AG09309 (cell line): ENCODE data around the gene CACNA1I.

Experiments
- DNase-seq: peaks from one replicate; pipeline ENCODE4 v3.0.0-alpha.2; 2010; ENCODE audit warnings: low read depth
- H3K4me3 ChIP-seq: 2 replicates; pipeline ENCODE4 v1.5.1; 2011; ENCODE audit warnings: mild to moderate bottlenecking, low read depth, low read length, moderate library complexity; ENCODE audit not compliant: control insufficient read depth
- CTCF ChIP-seq: IDR thresholded peaks from 2 replicates; pipeline ENCODE4 v1.5.1; 2011; ENCODE audit warnings: mild to moderate bottlenecking, low read depth, low read length, inconsistent platforms; ENCODE audit not compliant: insufficient read depth, control insufficient read depth; ENCODE audit errors: missing control alignments

The CACNA1I gene

DNA sequence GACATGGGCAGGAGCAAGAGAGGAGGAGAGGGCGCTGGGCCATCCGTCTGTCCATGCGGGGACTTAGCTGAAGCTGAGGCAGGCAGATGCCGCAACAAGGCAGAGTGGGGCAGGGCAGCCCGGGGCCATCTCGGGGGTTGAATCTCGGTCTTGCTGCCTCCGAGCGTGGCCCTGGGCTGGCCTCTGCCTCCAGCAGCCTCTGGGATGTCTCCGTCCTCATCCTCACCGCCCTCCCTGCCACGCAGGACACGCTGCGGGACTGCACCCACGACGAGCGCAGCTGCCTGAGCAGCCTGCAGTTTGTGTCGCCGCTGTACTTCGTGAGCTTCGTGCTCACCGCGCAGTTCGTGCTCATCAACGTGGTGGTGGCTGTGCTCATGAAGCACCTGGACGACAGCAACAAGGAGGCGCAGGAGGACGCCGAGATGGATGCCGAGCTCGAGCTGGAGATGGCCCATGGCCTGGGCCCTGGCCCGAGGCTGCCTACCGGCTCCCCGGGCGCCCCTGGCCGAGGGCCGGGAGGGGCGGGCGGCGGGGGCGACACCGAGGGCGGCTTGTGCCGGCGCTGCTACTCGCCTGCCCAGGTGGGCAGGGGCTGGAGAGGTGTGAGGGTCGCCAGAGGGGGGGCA, 108.4 kb downstream of the CACNA1I start:
- TF ChIP-seq CTCF = no peak
- no peak overlapping the region for H3K4me3 ChIP-seq
- DNase-seq = no peak

DNA sequence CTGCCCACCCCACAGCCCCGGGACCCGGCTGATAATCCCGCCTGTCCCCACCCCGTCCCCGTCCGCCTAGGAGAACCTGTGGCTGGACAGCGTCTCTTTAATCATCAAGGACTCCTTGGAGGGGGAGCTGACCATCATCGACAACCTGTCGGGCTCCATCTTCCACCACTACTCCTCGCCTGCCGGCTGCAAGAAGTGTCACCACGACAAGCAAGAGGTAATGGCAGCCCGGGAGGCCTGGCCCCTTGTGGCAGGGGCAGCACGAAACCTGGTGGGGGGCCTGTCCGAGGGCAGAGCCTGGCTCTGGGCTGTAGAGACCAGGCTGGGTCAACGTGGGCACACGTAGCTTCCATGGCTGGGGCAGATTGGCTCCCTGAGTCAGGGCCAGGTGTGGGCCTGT, 109.1 kb downstream of the CACNA1I start:
- H3K4me3 ChIP-seq = no peak overlapping the region
- no peak for DNase-seq
- no peak for TF ChIP-seq CTCF

- no peak for DNase-seq
- no peak for TF ChIP-seq CTCF
- no peak overlapping the region for H3K4me3 ChIP-seq
Observed at GRCh38 chr22:39680486-39680885, 109.9 kb downstream of the CACNA1I start.

DNA sequence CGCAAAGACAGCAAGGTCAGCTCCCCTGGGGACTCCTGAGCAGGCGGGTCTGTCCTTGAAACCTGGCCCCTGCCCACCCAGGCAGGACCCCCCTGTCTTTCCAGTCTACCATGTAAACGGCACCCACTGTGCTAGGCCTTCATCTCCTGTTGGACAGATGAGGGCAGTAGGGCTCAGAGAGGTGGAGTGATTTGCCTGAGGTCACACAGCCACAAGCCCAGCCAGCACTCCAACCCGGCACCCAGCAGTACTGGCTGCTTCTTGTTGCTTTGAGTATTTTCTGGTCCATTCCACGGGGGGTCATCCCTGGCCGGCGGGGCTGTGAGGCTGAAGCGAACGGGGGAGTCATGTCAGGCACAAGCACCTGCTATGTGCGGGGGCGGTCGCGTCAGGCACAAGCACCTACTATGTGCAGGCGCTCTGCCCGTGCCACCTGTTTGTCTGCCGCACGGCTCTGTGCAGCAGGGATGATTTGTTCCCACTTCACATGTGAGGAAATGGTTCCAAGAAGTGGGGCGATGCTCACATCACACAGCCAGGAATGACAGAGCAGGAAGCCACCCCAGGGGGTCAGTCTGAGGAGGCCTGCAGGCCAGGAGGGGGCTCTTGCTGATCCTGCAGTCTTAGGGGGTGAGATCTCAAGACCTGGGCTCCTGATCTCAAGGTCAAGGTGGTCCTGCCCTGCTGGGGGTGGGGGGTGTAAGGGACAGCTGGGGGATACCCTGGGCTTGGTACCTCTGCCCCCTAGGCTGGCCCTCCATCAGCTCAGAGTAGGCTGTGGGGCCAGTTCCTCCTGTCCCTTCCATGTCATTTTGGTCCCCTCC, 110.7 kb downstream of the CACNA1I start:
- no peak for DNase-seq
- no peak for TF ChIP-seq CTCF
- no peak overlapping the region for H3K4me3 ChIP-seq

DNA sequence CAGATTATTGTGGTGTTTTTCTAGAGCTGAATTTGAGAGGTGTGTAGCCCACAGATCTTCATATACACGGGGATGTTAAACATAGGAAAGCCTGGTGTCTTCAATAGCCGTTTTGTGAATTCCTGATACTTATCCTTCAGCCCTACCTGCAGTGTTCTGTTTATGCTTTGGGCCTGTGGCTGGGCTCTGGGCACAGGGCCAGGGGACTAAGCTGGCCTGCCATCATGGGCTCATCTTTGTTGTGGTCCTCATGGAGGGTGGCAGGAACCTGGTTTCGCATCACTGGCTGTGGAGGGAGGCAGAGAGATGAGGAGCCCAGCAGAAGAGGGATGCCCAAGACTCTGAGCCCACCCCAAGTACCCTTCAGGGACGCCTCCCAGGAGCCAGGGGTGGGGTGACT, 112.4 kb downstream of the CACNA1I start:
- DNase-seq = no peak
- TF ChIP-seq CTCF = no peak
- no peak overlapping the region for H3K4me3 ChIP-seq

DNA sequence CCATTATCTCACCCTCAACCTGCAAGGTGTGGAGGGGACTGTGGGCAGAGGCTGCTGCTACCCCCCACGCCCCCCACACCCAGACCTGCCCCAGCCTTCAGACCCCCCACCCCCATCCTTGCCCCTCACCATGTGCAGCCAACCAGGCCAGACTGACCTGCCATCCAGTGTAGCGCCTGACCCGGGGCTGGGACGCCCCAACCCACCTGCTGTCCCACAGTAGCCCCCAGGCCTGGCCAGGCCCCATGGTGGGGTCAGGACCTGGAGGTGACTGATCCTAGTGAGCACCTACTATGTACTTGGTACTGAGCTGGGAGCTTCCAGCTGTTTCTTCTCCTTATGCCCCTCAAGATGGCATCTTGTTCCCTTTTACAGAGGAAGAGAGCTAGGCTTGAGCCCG, 113.1 kb downstream of the CACNA1I start:
- no peak for DNase-seq
- H3K4me3 ChIP-seq = no peak overlapping the region
- TF ChIP-seq CTCF = no peak
